GM23248 (cell line): Measurements from ENCODE around the gene HSPA4L.

Experiments used
- EZH2 ChIP-seq: fragments of 200-600 bp; sonication (generic); IDR thresholded peaks from 2 replicates; pipeline ENCODE4 v1.6.1; 2018; ENCODE audit warnings: antibody characterized with exemption, mild to moderate bottlenecking; ENCODE audit not compliant: insufficient read depth, poor library complexity, severe bottlenecking
- EZH2phosphoT487 ChIP-seq: fragments of 200-600 bp; sonication (generic); IDR thresholded peaks from 2 replicates; pipeline ENCODE4 v1.6.1; 2018; ENCODE audit warnings: antibody characterized with exemption, moderate library complexity, mild to moderate bottlenecking, low read depth; ENCODE audit not compliant: insufficient read depth

- TF ChIP-seq EZH2 (no peak), EZH2phosphoT487 (no peak)
Observed at GRCh38 chr4:127748957-127749356, 33.2 kb upstream of the HSPA4L start.
